Muscle of leg (tissue), 16 donors: ENCODE measurements around the gene ZNF160. TPM values are rescaled to one million over a fixed set of nuclear protein-coding genes. Genes with fewer than 3 reads are reported as not detected.

Experiments used
- DNase-seq: peaks from one replicate; pipeline ENCODE4 v3.0.0; 2013
- H3K27ac ChIP-seq: one replicate; pipeline ENCODE4 v1.5.1; 2013; ENCODE audit warnings: mild to moderate bottlenecking, low read length, control low read depth
- H3K27me3 ChIP-seq: one replicate; pipeline ENCODE4 v1.6.1; 2013; ENCODE audit warnings: low read length; ENCODE audit not compliant: control insufficient read depth, insufficient read depth
- H3K36me3 ChIP-seq: one replicate; pipeline ENCODE4 v1.6.1; 2013; ENCODE audit warnings: low read length; ENCODE audit not compliant: control insufficient read depth, insufficient read depth
- H3K4me1 ChIP-seq: one replicate; pipeline ENCODE4 v1.6.1; 2013; ENCODE audit warnings: low read length; ENCODE audit not compliant: control insufficient read depth, insufficient read depth
- H3K4me3 ChIP-seq: one replicate; pipeline ENCODE4 v1.5.1; 2013; ENCODE audit warnings: low read length, control low read depth
- H3K9me3 ChIP-seq: replicated peaks from 2 replicates; pipeline ENCODE4 v1.6.1; 2013; ENCODE audit warnings: low read depth, low read length; ENCODE audit not compliant: control insufficient read depth
- WGBS: methylation state at CpG from one replicate; pipeline ENCODE4 v1.1.5; 2013; ENCODE audit warnings: missing lambda C conversion rate; ENCODE audit not compliant: insufficient coverage; 5-methylcytosine and 5-hydroxymethylcytosine counted together
- long read RNA-seq, 11 donors: transcript quantifications; one replicate each; lab custom pipeline, GENCODE V29; 2026
- polyA plus RNA-seq, 8 donors: library from polyadenylated mRNA; unstranded; fragments of 120-200 nt; gene quantifications; one replicate each; pipeline versions ENCODE4 v1.2.1 to v1.2.3, GENCODE V29; 2013; ENCODE audit warnings: inconsistent platforms in 1 of 8, low replicate concordance in 1 of 8; ENCODE audit not compliant: insufficient read length in 8 of 8, insufficient read depth in 1 of 8
- total RNA-seq: library from RNA; stranded (reverse); fragments of 120-200 nt; gene quantifications from one replicate; pipeline ENCODE4 v1.2.4, GENCODE V29; 2013

ZNF160 gene
- 27.5 TPM for total RNA-seq
- 10 to 100 TPM; 15.7 to 26.0 (median 18.8) TPM for polyA plus RNA-seq
- long read RNA-seq, donor 1, full-length matches to known transcripts: 2 of 2 reads
- long read RNA-seq, donor 1, partial matches to known transcripts: 0 of 2 reads
- long read RNA-seq, donor 1, other reads (novel, unspliced or antisense): 0 of 2 reads
- long read RNA-seq, donor 2: 0 reads
- long read RNA-seq, donor 3, full-length matches to known transcripts: 8 of 8 reads
- long read RNA-seq, donor 3, partial matches to known transcripts: 0 of 8 reads
- long read RNA-seq, donor 3, other reads (novel, unspliced or antisense): 0 of 8 reads
- long read RNA-seq, donor 4, full-length matches to known transcripts: 2 of 2 reads
- long read RNA-seq, donor 4, partial matches to known transcripts: 0 of 2 reads
- long read RNA-seq, donor 4, other reads (novel, unspliced or antisense): 0 of 2 reads
- long read RNA-seq, donor 5, full-length matches to known transcripts: 9 of 9 reads
- long read RNA-seq, donor 5, partial matches to known transcripts: 0 of 9 reads
- long read RNA-seq, donor 5, other reads (novel, unspliced or antisense): 0 of 9 reads
- long read RNA-seq, donor 6, full-length matches to known transcripts: 5 of 5 reads
- long read RNA-seq, donor 6, partial matches to known transcripts: 0 of 5 reads
- long read RNA-seq, donor 6, other reads (novel, unspliced or antisense): 0 of 5 reads
- long read RNA-seq, donor 7, full-length matches to known transcripts: 6 of 6 reads
- long read RNA-seq, donor 7, partial matches to known transcripts: 0 of 6 reads
- long read RNA-seq, donor 7, other reads (novel, unspliced or antisense): 0 of 6 reads
- long read RNA-seq, donor 8, full-length matches to known transcripts: 5 of 5 reads
- long read RNA-seq, donor 8, partial matches to known transcripts: 0 of 5 reads
- long read RNA-seq, donor 8, other reads (novel, unspliced or antisense): 0 of 5 reads
- long read RNA-seq, donor 9, full-length matches to known transcripts: 3 of 3 reads
- long read RNA-seq, donor 9, partial matches to known transcripts: 0 of 3 reads
- long read RNA-seq, donor 9, other reads (novel, unspliced or antisense): 0 of 3 reads
- long read RNA-seq, donor 10, full-length matches to known transcripts: 6 of 12 reads
- long read RNA-seq, donor 10, partial matches to known transcripts: 6 of 12 reads
- long read RNA-seq, donor 10, other reads (novel, unspliced or antisense): 0 of 12 reads
- long read RNA-seq, donor 11, full-length matches to known transcripts: 3 of 3 reads
- long read RNA-seq, donor 11, partial matches to known transcripts: 0 of 3 reads
- long read RNA-seq, donor 11, other reads (novel, unspliced or antisense): 0 of 3 reads

- no peaks in the 10 kb centered on the region for H3K27me3 ChIP-seq
- no peaks in the 10 kb centered on the region for H3K9me3 ChIP-seq
- peaks cover 12% of the 10 kb centered on the region for H3K36me3 ChIP-seq
- WGBS: 2% methylated on average over 59 of the region's 67 CpGs
- DNase-seq: peak; percentile 99
- H3K27ac ChIP-seq: peak within 1 kb of the TSS; percentile 95
- H3K4me3 ChIP-seq: peak within 1 kb of the TSS; percentile 82
- H3K4me1 ChIP-seq: peaks cover 13% of the 10 kb centered on the region
These were observed at the start of gene ZNF160 for GRCh38 chr19:53103234-53104203. Gene ZNF160, minus strand, starts transcription at chr19:53103422. Its CDS starts 17,146 bp downstream, at chr19:53086276.

GRCh38 chr19:53147645-53148044, 44.4 kb upstream of the ZNF160 start:
- no peak overlapping the region for H3K4me3 ChIP-seq
- DNase-seq: no peak
- H3K36me3 ChIP-seq: peaks cover 22% of the 10 kb centered on the region
- no peaks in the 10 kb centered on the region for H3K4me1 ChIP-seq
- H3K9me3 ChIP-seq: peaks cover 34% of the 10 kb centered on the region
- no peak overlapping the region for H3K27ac ChIP-seq
- no peaks in the 10 kb centered on the region for H3K27me3 ChIP-seq

- Histone ChIP-seq H3K4me1 (no peaks in the 10 kb centered on the region), H3K4me3 (no peak overlapping the region), H3K36me3 (peaks cover 15% of the 10 kb centered on the region), H3K27me3 (no peaks in the 10 kb centered on the region), H3K9me3 (peaks cover 41% of the 10 kb centered on the region), H3K27ac (no peak overlapping the region)
- no CpG with 5 or more reads among the region's 4 CpGs for WGBS
- no peak for DNase-seq
These were observed 37.1 kb upstream of the ZNF160 start for GRCh38 chr19:53140351-53140750.

GRCh38 chr19:53136432-53136831, 33.2 kb upstream of the ZNF160 start:
- DNase-seq: no peak
- Histone ChIP-seq H3K27me3 (no peaks in the 10 kb centered on the region), H3K36me3 (peaks cover 5% of the 10 kb centered on the region), H3K4me3 (no peak overlapping the region), H3K4me1 (peaks cover 7% of the 10 kb centered on the region), H3K9me3 (peaks cover 26% of the 10 kb centered on the region), H3K27ac (no peak overlapping the region)
- no CpG with 5 or more reads among the region's 3 CpGs for WGBS

GRCh38 chr19:53132141-53132991, 29.1 kb upstream of the ZNF160 start, which contains the start of gene ZNF415:
Gene ZNF415, minus strand, starts transcription at chr19:53132910. Its CDS starts 10,234 bp downstream, at chr19:53122676.
- peak within 1 kb of the TSS; percentile 86 for H3K27ac ChIP-seq
- WGBS: under 1% methylated on average over 47 of the region's 51 CpGs

GRCh38 chr19:53131727-53132126, 28.5 kb upstream of the ZNF160 start:
- H3K36me3 ChIP-seq: peaks cover 9% of the 10 kb centered on the region
- no peak overlapping the region for H3K27ac ChIP-seq
- no peaks in the 10 kb centered on the region for H3K27me3 ChIP-seq
- no peaks in the 10 kb centered on the region for H3K9me3 ChIP-seq
- WGBS: 15% methylated on average over 6 of the region's 6 CpGs
- H3K4me1 ChIP-seq: peaks cover 8% of the 10 kb centered on the region
- DNase-seq: no peak
- peak overlapping the region; percentile 90 for H3K4me3 ChIP-seq

More at GRCh38 chr19:53132141-53132991, 29.1 kb upstream of the ZNF160 start, which contains the start of gene ZNF415:
- H3K36me3 ChIP-seq: peaks cover 9% of the 10 kb centered on the region
- H3K9me3 ChIP-seq: no peaks in the 10 kb centered on the region
- peak within 1 kb of the TSS; percentile 90 for H3K4me3 ChIP-seq
- peak; percentile 94 for DNase-seq
- H3K27me3 ChIP-seq: no peaks in the 10 kb centered on the region
- peaks cover 8% of the 10 kb centered on the region for H3K4me1 ChIP-seq

- H3K4me3 ChIP-seq: no peak overlapping the region
- no peaks in the 10 kb centered on the region for H3K27me3 ChIP-seq
- no peak overlapping the region for H3K27ac ChIP-seq
- whole genome bisulfite sequencing: 85% methylated on average over 3 of the region's 4 CpGs
- H3K36me3 ChIP-seq: peaks cover 9% of the 10 kb centered on the region
- peaks cover 8% of the 10 kb centered on the region for H3K4me1 ChIP-seq
- DNase-seq: peak; percentile 7
- H3K9me3 ChIP-seq: no peaks in the 10 kb centered on the region
These were observed 27.9 kb upstream of the ZNF160 start for GRCh38 chr19:53131085-53131590.

GRCh38 chr19:53130506-53130905, 27.3 kb upstream of the ZNF160 start:
- Histone ChIP-seq H3K36me3 (peaks cover 9% of the 10 kb centered on the region), H3K27ac (no peak overlapping the region), H3K27me3 (no peaks in the 10 kb centered on the region), H3K4me1 (peaks cover 8% of the 10 kb centered on the region), H3K9me3 (no peaks in the 10 kb centered on the region), H3K4me3 (no peak overlapping the region)
- 80% methylated on average over 7 of the region's 7 CpGs for WGBS
- no peak for DNase-seq
